GM19035 (cell line): ENCODE measurements around the gene FAM170B.

Experiments used
- ATAC-seq: cut with Tn5 transposase; IDR thresholded peaks from one replicate; pipeline ENCODE4 v1.9.1; 2021; ENCODE audit not compliant: unreplicated experiment

Gene FAM170B

DNA sequence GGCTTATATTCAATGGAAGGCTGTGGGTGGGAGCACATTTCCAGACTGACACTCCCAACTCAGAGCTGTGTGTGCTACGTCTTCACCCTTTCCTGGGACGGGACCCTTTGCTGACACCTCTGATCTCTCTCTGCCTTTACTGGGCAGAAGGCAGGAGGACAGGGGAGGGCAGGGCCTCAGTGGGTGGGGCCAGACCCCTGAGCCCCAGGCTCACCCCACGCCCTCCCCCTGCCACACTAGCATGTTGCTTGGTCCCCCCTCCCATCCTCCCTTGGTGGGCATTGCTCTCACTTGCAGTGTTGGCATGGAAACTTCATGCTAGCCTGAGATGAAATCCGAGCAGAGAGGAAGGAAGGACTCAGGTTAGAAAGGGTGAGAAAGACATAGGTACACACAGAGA lies 36.0 kb upstream of the FAM170B start:
- no peak for ATAC-seq

DNA sequence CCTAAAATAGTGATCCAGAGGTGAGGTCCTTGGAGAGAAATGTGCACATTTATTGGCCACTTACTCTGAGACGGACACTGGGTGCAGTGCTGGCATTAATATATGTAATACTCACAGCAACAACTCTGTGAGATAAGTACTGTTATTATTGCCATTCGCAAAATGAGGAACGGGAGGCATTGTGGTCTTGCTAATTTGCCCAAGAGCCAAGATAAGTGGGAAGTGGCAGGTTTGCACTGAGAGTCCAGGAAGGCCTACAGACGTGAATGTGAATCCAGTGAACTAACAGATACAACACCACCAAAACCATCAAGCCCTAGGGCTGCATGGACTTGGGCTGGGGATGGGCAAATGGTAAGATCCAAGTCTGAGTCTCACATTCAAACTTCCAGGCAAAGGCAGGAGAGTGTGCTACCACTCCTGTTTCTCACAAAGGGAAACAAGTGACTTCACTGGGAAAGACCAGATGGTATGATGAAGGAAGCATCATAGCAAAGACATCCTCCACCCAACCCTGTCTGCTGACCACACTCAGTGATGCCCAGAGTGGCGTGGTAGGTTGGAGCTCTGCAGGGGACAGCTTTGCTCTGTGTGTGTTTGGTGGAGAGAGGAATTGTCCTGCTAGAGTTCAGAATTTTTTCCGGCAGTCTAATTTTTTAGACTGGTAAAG lies 35.1 kb upstream of the FAM170B start:
- no peak for ATAC-seq

DNA sequence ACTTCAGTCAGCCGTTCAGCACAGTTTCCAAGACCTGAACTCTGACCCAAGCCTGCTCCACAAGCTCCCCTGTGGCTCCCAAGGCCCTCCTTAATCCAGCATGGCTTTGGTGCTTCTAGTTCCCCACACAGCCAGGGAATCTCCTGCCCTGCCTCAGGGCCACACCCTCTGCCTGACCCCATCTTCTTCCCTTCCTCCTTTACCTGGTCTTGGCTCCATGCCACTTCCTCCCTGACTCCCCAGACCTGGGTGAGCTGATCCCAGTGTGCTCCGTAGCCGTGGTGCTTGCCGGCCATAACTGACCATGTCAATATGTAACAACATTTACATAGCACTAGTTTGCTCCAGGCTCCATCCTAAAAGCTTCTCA lies 34.3 kb upstream of the FAM170B start:
- no peak for ATAC-seq

DNA sequence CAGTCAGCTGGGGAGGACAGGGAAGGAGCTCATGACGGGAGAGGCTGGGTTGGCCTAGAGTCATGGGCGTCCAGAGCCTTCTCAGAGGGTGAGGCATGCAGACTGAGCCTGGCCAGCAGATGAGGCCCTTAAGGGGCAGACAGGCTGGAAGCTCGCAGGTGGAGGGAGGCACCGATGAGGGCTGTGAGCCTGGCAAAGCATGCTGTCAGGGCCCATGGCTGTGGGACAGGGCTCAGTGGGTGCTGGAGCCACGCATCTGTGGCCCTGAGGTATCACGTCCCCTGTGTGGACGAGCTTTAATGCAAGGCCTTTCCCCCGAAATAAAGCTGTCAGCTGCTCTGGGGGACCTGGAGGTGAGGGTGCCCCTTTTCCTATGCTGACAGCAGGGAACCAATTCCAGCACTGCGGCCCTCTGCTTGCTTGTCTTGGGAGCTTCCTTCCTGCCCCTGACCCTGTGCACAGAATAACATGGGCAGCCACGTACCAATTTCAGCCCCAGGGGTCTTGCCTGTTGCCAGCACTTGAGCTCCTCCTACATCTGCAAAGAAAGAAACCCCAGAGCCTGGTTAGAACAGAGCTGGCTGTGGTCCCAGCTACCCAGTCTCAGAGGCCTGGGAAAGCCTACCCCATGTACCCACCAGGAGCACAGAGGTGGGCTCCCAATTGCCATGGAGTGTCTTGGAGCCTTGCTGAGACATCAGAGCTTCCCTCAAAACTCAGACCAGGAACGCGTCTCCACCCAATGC lies 33.8 kb upstream of the FAM170B start:
- no peak for ATAC-seq

DNA sequence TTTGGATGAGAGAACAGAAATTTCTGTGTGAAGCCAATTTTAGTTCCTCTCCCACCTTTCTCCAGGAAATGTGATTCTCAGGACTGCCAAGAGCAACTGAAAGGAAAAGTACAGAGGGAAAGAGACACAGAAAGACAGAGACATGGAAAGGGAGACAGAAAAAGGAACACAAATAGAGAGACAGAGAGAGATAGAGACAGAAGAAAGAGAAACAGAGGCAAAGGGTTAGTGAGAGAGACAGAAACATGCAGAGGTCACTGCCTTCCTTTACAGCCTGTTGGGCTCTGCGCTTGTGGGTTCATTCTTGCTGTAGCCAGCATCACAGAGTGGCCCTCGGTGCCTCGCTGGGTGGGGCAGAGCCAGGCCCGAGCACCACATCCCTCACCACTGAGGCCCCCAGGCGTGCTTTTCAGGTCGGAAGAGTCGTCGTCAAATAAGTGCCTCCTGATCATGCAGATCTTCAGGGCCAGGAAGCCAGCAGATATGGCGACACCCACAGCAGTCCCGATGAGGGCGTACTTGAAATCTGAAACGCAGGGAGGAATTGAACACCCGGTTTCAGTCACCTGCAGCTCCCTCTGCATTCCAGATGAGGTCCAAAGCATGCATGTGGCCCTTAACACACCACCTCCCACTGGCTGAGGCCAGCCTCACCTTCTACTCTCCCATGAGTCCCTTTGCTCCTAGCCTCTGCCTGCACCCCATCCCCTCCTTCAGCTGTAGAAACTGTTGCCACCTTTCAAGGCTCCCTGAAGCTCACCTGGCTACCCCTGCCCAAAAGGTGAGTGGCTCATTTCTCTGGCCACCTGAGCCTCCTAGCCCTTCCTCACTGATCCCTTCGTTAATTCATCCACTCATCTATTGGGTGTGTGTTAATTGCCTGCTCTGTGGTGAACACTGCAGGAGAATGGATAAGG lies 32.9 kb upstream of the FAM170B start:
- no peak for ATAC-seq

DNA sequence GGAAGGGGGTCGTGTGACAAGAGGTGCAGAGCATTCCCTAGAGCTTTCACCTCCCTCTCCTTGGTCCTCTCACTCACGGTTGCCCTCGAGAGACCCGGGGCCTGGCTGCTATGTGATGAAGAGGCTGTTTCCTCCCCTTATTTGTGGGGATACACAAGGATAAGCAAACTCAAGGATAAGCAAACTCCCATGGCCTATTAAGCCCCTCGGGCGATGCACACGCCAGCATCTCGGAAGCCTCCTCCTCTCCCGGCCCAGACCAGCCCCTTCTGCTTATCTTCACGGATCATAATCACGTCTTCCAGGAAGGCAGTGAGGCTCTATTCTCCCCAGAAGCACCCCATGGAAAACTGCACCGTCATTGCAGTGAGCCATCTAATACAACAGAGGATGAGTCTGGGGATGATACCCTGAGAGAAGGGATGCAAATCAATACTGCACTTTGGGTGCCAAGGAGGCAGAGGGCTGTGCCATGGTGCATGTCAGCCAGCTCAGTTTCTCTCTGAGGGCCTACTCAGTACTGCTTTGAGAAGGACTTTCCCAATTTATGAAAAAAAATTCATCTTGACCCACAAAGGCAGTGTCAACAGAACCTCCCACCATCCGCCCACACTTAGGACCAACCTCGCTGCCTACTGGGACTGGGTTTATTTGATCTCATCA lies 32.1 kb upstream of the FAM170B start:
- ATAC-seq: no peak

DNA sequence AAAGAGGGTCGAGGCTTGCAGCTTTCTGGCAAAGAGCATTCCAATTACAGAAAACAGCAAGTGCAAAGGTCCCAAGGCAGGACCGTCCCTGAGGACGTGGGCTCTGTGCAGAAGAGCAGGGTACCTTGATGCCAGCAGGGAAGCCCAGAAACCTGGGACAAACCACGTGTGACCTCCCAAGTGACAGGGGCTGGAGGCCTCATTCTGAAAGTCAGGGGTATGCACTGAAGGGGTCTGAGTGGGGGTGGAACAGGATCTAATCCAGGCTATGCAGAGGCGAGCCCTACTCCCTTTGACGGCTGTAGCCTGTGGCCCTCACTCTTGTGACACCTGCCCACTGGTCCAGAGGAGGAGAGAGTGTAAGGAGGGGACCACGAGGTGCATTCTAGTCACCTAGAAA lies 31.4 kb upstream of the FAM170B start:
- ATAC-seq: no peak

DNA sequence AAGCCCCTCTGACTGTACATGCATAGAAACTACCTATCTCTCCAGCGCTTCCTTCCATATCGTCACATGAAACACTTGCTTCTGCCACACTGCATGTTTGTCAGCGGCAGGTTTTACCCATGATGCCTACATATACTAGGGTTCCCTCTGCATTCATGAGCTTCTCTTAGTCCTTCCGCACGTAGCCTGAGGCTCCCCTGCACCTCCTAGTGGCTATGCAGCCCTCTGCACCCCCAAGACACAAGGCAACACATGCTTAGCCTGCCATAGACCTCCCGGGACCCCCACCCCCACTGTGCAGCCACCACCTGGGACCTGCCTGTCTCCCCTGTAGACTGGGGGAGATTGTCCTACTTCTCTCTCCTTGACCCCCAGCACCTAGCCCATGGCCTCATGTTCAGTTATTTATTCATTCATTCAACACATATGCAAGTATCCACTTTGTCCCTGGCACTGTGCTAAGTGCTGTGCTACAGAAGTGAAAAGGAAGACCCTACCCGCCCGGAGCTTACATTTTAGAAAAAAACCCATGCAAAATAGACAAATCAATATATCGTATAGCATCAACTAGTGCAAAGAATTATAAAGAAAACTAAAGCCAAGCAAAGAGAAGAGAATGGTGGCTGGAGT lies 30.9 kb upstream of the FAM170B start:
- ATAC-seq: peak; percentile 65

DNA sequence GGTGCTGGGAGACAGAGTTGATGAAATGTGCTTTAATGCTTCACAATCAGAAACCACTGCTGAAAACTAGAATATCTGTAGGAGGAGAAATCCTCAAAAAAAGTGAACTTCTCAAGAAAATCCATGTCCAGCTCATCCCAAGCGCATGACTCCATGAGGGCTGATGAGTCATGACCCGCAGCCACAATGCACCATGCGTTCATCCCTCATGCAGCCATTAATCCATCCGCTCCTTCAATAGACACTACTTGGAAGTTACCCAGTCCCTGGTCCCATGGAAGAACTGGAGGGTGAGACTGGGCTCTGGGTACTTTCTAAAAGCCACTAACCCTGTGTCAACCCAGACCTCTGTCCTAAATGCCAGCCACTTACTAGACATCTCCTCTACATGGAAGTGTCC lies 29.9 kb upstream of the FAM170B start:
- ATAC-seq: no peak

DNA sequence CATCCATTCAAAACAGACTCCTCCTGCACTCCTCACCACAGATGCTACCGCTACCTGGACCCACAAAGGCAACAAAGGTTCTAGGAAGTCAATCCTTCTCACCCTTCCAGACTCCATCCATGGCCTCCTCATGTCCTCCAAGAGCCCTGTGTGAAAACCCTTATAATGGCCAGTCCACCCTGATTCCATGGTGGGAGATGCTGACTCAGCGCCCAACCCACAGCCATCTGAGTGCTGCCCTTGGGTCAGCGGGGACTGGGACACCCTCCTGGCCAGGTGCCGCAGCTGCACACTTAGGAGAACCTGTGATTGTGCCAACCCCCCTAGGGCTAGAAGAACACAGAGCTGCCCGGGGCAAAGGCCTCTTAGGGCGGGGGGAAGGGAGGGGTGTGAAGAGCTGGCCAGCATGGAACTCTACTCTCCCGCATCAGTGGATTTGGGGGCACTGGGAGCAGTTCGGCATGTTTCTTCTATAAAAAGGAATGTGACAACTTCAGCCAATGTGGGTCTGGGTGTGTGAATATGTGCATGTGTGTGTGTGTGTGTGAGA lies 29.0 kb upstream of the FAM170B start:
- no peak for ATAC-seq

DNA sequence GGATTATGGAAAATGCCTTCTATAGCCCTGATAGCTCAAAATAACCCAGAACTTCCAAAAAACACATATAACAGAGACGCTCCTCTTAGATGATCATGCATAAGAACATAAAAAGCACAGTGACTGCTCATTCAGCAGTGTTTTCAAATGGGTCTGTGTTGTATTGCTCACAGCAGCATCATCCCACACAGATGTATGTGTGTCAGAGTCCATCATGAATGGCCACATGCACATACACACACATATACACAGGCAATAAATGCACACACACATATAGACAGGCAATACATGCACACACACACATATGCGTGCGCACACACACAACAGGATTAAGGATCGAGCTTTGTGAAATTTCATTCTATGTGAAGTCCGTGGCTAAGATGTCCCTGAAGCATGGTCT lies 28.2 kb upstream of the FAM170B start:
- no peak for ATAC-seq

DNA sequence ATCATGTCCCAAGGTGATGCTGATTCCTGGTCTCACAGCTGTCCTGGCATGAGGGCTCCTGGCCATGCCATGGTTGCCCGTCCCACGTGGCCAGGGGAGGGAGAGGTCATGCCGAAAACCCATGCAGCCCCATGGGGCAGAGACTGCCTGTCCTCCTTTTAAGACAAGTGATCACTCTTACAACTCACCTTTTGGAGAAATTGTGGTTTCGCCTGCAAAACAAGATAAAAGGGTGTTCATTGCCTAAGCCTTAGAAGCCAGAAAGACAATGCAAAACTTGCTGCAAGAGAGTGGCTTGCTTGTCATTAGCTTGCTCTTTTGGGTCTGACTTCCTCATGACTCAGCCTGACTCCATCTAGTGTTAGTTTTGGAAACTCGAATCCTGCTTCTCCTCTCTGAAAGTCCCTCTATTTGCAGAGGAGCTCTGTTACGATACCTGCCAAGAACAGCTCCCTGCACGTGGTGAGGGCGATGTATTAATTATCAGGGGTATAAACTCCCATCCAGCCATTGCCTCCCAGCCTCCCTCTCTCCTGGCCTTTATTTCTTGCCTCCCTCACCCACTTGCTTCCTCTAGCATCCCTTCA lies 27.7 kb upstream of the FAM170B start:
- ATAC-seq: no peak

DNA sequence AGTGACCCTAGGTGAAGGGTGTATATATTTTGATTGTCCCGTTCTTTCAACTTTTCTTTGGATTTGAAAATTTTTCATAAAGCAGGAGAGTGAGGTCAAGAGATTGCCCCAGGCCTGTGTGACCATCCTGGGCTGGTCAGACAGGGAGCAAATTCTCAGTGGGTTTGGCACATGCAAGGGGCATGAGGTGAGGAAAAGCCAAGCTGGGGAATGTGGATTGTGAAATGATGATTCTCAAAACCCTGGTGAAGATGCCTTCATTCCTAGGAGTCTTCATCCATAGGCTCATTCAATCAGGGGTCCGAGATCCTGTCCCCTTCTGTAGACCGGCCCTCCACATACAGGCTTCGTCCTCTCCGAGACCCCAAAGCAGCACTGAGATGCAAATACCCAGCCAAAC lies 27.0 kb upstream of the FAM170B start:
- ATAC-seq: no peak

DNA sequence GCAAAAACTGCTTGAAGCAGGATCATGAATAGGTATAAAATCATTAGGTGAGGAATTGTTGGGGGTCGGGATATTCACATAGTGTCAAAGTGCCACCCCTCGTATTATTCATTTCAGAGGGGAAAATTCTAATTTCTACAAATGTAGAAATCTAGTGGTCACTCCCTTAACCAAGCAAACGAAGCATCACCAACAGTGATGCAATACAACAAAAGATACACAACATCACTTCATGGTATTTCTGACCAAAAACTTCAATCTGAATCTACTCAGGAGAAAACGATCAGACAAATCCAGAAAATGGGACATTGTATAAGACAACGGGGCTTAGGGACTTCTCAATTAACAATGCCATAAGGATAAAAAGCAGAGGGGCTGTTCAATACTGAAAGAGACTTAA lies 26.3 kb upstream of the FAM170B start:
- no peak for ATAC-seq

DNA sequence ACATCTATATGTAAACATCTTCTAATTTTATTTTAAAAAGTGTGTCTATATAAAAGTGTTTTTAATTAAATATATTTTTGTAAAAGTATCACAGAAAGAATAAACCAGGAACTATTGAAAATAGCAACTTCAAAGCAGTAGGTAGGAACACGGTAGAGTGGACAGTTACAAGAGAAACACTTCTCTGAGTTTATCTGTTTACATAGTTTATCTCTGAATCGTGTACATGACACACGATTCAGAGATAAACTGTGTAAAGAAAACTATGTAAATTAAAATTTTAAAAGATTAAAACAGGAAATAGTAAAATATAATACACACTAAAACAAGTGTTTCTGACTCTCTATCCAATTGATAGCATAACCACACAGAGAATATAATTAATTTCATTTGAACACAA lies 25.1 kb upstream of the FAM170B start:
- ATAC-seq: no peak

DNA sequence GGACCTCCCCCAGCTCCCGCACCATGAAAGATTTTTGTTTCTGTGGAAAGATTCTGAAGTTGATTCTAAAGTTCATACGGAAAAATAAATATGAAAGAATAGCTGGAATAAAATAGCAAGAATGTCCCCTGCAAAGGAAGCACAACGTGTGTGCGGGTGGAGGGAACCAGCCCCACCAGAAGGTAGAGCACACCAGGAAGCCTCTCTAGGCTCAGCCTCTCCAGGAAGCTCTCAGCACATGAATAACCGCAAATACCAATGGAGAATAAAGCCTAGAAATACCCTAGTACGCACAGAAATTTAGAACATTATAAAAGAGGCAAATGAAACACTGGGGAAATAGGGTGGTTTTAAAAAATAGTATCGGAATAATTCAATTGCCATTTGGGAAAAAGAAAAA lies 24.6 kb upstream of the FAM170B start:
- ATAC-seq: no peak

DNA sequence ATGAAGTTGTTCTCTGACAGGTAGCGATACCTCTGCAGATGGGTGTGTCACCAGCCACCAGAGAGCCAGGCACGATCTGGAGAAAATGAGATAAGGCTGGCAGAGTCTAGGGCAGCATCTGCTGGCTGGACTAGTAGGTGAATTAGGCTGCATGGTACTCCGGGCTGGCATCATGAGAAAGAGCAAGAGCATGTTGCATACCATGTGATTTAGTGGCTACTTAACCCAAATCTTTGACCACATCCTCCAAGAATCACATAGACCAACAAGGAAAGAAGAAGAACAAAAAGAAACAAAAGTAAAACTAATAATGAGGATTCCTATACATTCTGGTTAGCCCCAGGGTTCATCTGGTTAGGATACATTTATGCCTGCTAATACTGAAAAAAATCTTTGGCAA lies 23.4 kb upstream of the FAM170B start:
- no peak for ATAC-seq

DNA sequence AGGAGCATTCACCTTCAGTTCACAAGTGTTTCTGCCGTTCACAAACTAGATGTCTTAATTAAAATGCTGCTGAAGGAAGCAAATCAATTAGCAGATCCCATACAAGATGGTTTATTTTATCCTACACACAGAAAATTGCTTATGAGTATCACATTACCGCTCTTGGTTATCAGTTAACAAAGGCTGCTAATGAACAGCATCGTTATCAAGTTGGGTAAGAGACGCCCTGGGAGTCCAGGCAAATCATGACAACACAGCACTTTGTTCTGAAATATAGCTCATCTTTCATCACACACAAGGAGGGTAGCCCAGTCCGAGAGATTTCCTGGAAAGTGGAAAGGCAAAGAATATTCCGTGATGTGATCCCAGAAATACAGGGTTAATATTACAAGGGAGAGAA lies 20.8 kb upstream of the FAM170B start:
- no peak for ATAC-seq

DNA sequence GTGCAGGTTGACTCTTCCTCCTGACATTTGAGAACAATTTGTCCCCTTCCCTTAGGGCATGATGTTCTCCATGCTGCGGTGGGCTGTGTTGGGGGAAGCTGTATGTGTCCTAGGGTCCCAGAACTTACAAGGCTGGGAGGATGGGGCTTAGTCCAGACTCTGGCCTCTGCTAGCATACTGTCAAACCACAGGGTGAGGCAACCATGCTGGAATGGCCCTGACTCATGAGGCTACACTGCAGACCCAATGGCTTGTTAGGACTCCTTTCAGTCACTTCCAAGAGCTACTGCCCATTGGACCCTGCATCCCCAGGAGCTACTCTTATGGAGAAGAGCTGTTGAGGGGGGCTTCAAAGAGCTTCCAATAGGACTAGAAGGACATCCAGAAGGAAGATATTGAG lies 20.1 kb upstream of the FAM170B start:
- ATAC-seq: no peak

DNA sequence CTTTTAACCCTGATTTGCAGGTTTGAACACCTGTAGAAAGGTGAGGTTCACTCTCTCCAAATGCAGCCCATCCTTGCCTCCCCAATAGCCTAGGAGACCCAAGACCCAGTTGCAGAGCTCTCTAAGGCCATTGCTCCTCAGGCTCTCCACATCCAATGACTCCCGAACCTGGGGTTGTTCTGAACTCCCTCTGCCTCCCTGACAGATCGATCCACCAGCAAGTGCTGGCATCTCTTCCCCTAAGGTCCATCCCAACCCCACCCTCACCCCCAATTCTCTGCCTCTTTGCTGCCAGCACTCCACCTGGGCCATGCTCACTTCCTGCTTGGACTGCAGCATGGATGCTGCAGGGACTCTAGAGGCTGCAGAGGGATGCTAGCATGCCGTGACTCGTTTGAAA lies 19.3 kb upstream of the FAM170B start:
- ATAC-seq: no peak
